HPDE6-E6E7 (cell line): ENCODE data around the gene ZNF417.

Source experiments
- DNase-seq: peaks from one replicate; pipeline ENCODE4 v3.0.0; 2011; ENCODE audit warnings: missing footprints; ENCODE audit errors: extremely low spot score

ZNF417 gene

GRCh38 chr19:57916168-57916995, at the start of gene ZNF417:
ZNF417 (minus strand) TSS chr19:57916592; CDS start chr19:57916411, 181 bp downstream.
- DNase-seq, result peak; percentile 93

- no peak for DNase-seq
Measured at GRCh38 chr19:57964761-57965160, 48.4 kb upstream of the ZNF417 start.

GRCh38 chr19:57961785-57962184, 45.4 kb upstream of the ZNF417 start:
- no peak for DNase-seq

- DNase-seq, result no peak
Measured at GRCh38 chr19:57954996-57955395, 38.6 kb upstream of the ZNF417 start.

GRCh38 chr19:57949702-57950101, 33.3 kb upstream of the ZNF417 start:
- DNase-seq, result no peak

- DNase-seq, result no peak
Measured at GRCh38 chr19:57949296-57949695, 32.9 kb upstream of the ZNF417 start.

- peak; percentile 95 for DNase-seq
Measured at GRCh38 chr19:57947419-57948134, 31.2 kb upstream of the ZNF417 start, which contains the start of gene ZNF256. ZNF256 (minus strand) TSS chr19:57947706; CDS start chr19:57947474, 232 bp downstream.

GRCh38 chr19:57947088-57947418, 30.7 kb upstream of the ZNF417 start:
- no peak for DNase-seq

GRCh38 chr19:57946316-57946715, 29.9 kb upstream of the ZNF417 start:
- no peak for DNase-seq

- DNase-seq, result no peak
Measured at GRCh38 chr19:57941593-57941992, 25.2 kb upstream of the ZNF417 start.

- DNase-seq, result no peak
Measured at GRCh38 chr19:57935731-57936130, 19.3 kb upstream of the ZNF417 start.

- DNase-seq, result peak; percentile 79
Measured at GRCh38 chr19:57934820-57935665, 18.7 kb upstream of the ZNF417 start, which contains the start of gene ZNF418. ZNF418 (minus strand) TSS chr19:57935402; CDS start chr19:57933822, 1,580 bp downstream.

- DNase-seq, result no peak
Measured at GRCh38 chr19:57927587-57927986, 11.2 kb upstream of the ZNF417 start.

- no peak for DNase-seq
Measured at GRCh38 chr19:57914531-57914930, 1.9 kb downstream of the ZNF417 start.

- DNase-seq, result no peak
Measured at GRCh38 chr19:57907394-57907793, 9.0 kb downstream of the ZNF417 start.

- DNase-seq, result no peak
Measured at GRCh38 chr19:57905258-57905657, 11.1 kb downstream of the ZNF417 start.

- no peak for DNase-seq
Measured at GRCh38 chr19:57903618-57904184, 12.7 kb downstream of the ZNF417 start.

GRCh38 chr19:57900311-57900710, 16.1 kb downstream of the ZNF417 start:
- DNase-seq, result no peak

GRCh38 chr19:57890706-57891105, 25.7 kb downstream of the ZNF417 start:
- DNase-seq, result peak; percentile 13

GRCh38 chr19:57888560-57889231, 27.7 kb downstream of the ZNF417 start, which contains the start of gene ZNF814:
ZNF814 (minus strand) TSS chr19:57889037; CDS start chr19:57888802, 235 bp downstream.
- DNase-seq, result peak; percentile 69

GRCh38 chr19:57888107-57888559, 28.3 kb downstream of the ZNF417 start:
- peak; percentile 15 for DNase-seq
